AG10803 (cell line): ENCODE results near the gene SLC9A7.

Experiments
- DNase-seq: peaks from one replicate; pipeline ENCODE4 v3.0.0; 2010; ENCODE audit warnings: low read depth
- H3K4me3 ChIP-seq: 2 replicates; pipeline ENCODE4 v1.5.1; 2011; ENCODE audit warnings: mild to moderate bottlenecking, low read length, control low read depth
- CTCF ChIP-seq: conservative IDR thresholded peaks from 2 replicates; pipeline ENCODE4 v1.5.1; 2011; ENCODE audit warnings: mild to moderate bottlenecking, low read length, control low read depth, inconsistent platforms

Gene SLC9A7

GRCh38 chrX:46636223-46636622 lies 122.7 kb downstream of the SLC9A7 start:
- TF ChIP-seq CTCF, result no peak
- no peak for DNase-seq
- no peak overlapping the region for H3K4me3 ChIP-seq

DNA sequence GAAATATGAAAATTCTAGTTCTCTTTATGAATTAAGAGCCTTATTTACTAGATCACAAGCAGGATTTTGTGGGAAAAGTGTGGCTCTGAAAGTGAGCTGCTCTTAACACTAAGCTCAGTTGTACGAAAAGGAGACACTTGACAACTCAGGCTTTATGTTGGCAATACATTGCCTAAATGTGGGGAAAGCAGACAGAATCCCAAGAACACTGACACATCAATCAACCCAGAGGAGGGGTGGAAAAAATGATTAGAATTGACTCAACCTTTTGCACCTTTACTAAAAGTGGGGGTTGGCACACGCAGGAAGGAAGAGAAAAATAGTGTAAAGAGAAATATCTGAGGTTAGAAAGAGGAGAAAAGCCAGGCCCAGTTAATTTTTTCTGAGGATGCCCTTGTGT lies 123.7 kb downstream of the SLC9A7 start:
- DNase-seq, result no peak
- no peak overlapping the region for H3K4me3 ChIP-seq
- TF ChIP-seq CTCF, result no peak

DNA sequence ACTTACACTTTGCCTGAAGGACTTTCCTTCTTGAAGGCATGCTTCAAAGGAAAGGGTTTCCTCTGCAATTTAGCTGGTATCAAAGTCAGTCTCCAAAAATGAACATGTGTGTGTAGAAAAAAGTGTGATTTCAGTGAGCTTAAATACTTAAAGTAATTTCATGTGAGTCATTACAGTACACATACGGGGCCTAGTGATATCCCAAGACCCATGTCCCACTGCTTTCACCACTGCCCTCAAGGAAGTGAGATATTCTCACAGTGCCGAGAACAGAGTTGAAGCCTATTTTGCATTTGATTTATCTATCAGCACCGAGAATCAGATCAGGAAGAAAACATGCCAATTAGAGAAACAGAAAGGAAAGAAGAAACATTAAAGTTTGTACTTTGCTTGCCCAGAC lies 124.3 kb downstream of the SLC9A7 start:
- TF ChIP-seq CTCF, result no peak
- H3K4me3 ChIP-seq, result no peak overlapping the region
- DNase-seq, result no peak

DNA sequence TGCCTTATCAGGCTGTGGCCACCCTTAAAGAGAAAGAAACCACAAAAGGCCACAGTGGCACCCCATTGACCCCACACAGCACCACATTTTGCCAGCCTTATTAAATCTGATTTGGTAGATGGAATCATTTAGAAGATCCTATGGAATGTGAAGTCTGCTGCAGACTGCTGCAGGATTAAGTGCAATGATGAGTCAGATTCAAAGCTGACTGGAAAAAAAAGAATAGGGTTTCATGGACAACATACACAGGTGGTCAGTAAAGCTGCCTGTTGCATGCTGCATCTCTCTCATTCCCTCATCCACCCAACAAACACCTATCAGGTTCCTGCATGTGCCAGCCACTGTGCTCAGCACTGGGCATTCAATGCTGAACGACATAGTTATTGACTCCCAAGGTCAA lies 128.8 kb downstream of the SLC9A7 start:
- H3K4me3 ChIP-seq, result no peak overlapping the region
- peak; percentile 35 for DNase-seq
- no peak for TF ChIP-seq CTCF

GRCh38 chrX:46628460-46629371 lies 130.2 kb downstream of the SLC9A7 start:
- no peak overlapping the region for H3K4me3 ChIP-seq
- TF ChIP-seq CTCF, result no peak
- DNase-seq, result peak; percentile 63

DNA sequence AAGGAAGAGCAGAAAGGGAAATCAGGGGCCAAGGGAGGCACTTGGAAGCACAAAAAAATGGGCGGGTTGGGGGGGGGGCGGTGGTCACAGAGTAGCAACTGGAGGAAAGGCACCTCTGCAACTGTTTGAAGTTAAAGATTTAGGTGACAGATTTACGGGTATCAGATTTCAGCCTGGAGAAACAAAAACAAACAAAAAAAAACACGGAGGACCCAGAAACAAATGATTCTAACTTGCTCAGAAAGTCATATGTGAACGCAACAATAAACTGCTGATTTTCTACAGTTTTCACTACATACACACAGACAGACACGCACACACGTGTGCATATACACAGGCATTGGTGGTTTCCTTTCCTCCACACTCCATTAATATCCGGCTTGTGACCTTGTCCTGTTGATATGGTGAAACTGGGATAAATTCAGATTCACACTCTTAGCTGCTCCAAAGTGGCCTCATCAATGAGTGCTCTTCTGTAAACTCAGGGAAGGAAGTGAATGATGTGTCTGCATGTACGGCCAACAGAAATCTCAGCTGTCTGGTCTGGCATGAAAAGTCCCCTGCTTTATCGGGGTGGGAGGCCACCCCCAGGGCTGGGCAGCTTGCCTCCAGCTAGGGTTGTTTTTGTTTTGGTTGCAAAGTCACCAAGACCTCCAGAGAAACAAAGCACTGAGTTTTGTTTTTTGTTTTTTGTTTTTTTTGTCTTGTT lies 131.1 kb downstream of the SLC9A7 start:
- no peak for DNase-seq
- no peak for TF ChIP-seq CTCF
- H3K4me3 ChIP-seq, result no peak overlapping the region

DNA sequence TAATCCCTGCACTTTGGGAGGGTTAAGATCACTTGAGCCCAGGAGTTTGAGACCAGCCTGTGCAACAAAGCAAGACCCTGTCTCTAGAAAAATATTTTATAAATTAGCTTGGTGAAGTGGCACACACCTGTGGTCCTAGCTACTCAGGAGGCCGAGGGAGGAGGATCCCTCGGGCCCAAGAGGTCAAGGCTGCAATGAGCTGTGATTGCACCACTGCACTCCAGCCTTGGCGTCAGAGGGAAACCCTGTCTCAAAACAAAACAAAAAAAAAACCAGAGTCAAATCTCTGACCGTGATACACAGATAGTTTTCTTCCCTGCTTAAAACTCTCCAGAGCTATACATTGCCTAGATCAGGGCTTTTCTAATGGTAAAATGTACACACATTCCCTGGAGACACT lies 131.9 kb downstream of the SLC9A7 start:
- H3K4me3 ChIP-seq, result no peak overlapping the region
- no peak for DNase-seq
- TF ChIP-seq CTCF, result no peak
